Dermis microvascular lymphatic vessel endothelial cell (primary cell): Measurements from ENCODE around the gene ZNF202. TPM values are rescaled to one million over a fixed set of nuclear protein-coding genes. Genes with fewer than 3 reads are reported as not detected.
"Not testable (repeated sequence)": the region's sequence is repeated elsewhere in the genome, so short reads cannot be mapped to it uniquely, and the experiment has no call there.

Source experiments
- DNase-seq, 2 donors: peaks; one replicate each; pipeline versions ENCODE4 v3.0.0 to v3.0.0-alpha.2; 2010; ENCODE audit warnings: low read depth in 2 of 2
- total RNA-seq: library from RNA; depleted of rRNA; stranded (reverse); fragments of >200 nt; gene quantifications from 2 replicates; pipeline ENCODE4 v1.2.1, GENCODE V29; 2014

ZNF202 gene
- 3.6 and 5.4 TPM in 2 replicates for total RNA-seq

DNA sequence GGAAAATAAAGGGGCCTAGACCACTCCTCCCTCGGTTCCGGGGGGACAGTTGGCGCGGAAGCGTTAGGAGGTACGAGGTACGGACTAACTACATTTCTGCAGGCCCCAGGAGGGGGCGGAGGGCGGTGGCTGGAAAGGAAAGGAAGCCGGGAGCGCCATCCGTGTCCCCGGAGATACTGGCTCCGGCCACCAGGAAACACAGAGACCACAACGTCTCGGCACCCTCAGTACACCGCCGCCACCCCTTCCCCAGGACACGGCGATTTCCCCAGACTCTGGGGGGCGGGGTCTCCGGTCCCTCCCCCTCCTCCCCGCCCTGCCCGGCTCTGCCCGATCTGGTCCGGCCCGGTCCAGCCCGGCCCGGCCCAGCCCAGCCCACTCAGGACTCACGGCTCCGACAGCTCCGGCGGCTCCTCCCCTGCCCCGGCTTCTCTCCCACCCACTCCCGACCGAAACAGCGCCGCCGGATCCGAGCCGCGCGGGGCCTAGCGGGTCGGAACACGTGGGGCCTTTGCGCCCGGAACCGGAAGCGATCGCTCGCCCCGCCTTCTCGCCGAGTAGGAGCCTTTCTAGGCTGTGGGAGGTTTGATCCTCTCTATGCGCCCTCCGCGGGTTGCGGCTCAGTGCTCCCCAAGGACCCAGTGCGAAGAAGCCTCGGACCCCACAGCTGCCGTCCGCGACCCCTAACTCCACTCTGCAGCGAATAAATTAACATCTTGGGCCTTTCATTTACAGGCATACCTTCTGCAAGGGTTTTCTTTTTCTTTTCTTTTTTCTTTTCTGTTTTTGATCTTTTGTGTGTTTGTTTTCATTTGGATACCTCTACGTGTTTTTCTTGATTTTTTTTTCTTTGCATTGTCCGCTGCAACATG is at the start of gene ZNF202:
Gene ZNF202, minus strand, starts transcription at position 502 of the 872 bp plus-strand sequence. CDS start 10,772 bp downstream, outside the sequence.
- peak; percentile 75 to 92 for DNase-seq

DNA sequence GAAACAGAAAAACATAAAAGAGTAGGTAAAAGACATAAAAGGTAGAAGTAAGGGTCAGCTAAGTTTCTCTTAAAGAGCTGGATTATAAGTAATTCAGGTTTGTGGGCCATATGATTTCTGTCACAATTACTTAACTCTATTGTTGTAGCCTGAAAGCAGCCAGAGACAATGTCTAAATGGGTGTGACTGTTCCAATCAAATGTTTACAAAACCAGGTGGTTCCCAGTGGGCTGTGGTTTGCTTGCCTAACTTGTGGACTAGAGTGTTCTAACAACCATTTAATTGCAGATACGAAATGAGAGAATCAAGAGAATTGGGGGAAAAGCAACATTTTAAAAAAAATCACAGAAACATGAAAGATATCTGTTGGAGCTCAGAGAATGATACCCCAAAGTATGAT is 42.1 kb upstream of the ZNF202 start:
- DNase-seq, result no peak

DNA sequence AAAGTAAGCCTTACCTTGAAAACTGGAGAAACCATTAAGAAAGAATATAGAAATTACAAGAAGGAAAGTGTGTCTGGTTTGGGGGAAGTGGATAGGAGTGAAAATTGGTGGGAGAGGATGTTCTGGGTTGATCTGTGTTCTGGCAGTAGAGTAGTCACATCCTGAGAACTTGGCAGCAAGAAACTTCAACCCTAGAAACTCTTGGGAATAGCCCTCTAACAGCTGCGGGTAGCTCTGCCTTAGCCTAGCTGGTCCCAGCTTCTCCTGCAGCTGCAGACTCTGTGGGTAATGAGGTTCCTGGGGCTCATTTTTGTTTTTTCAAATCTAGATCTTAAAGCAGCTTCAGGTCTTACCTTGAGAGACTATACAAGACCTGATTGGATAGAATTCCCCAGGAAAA is 37.1 kb upstream of the ZNF202 start:
- no peak for DNase-seq

DNA sequence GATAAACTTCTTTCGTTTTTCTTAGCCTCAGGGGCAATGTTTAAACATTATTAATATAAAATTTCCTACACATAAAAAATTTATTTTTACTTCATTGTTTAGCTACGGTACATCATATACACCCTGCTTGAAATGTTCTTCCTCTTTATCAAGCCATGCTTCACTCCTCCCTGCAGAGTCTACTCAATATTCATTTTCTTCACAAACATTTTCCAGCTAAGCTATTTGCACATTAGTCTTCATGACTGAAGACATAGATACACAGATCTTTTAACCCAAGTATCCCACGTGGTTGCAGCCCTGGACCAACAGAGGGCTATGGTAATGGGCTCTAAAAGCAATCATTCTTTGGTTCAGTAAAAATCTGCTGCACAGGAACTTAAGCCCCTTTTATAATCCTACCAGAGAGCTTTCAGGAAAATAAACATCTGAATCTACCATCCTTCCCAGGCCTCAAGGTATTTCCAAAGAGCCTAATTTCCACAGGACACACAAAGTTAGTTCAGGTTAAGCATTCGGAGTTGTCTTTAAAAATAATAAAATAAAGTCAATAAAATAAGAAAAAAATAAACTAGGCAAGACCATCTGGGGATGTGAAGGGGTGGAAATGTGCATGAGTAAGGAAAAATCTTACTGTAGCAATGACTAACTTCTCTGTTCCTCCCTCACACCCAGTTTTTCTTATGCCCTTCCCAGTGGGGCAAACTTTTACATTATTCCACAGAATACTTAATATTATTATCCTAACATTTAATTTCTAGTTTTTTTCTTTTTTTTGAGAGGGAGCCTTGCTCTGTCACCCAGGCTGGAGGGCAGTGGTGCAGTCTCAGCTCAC is 34.5 kb upstream of the ZNF202 start:
- DNase-seq, result no peak

DNA sequence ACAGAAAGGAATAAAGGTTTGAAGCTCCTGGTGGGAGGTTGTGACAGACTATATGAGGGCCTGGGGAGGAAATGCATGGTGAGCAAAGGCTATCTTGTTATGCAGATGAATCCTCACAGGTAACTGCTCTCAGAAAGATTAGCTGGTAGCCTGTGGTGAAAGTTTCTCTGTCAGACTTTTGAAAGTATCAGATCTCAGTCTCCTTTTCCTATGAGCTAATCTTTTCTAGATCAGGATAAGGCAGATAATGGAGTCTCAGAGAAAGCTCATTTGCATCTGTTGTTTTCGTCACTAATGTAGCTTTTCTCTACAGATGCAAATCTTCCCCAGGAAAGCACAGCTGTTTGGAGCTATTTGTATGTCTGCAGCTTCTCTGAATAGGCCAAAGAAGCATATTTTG is 33.8 kb upstream of the ZNF202 start:
- no peak for DNase-seq

DNA sequence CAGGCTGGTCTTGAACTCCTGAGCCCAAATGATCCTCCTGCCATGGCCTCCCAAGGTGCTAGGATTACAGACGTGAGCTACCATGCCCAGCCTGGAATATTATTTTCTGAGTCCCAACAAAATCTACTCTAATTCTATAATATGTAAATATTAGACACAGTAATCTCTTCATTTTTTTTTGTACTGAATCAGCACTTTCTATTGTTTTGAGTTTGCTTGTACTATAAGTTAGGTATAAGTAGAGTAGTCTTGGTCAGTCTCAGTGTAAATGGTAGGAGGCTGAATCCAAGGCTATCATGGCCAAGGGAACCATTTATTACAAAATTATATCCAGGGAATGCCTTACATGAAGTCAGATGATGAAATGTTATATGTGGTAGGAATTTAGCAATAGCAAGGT is 32.5 kb upstream of the ZNF202 start:
- DNase-seq, result no peak

DNA sequence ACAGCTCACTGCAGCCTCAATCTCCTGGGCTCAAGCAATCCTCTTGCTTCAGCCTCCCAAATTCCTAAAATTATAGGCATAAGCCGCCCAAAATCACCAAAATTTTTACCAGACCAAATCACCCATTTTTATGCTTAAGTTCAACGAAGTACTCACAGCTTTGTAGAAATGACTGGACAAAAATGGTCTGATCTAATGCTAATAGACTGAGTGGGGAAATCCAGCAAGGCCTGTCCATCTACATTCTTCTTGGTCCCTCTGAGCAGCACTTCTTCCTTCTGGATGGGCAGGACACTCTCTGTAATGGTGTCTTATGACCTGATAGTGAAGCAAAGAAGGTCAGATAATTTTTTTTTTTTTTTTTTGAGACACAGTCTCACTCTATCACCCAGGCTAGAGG is 31.6 kb upstream of the ZNF202 start:
- DNase-seq, result no peak

DNA sequence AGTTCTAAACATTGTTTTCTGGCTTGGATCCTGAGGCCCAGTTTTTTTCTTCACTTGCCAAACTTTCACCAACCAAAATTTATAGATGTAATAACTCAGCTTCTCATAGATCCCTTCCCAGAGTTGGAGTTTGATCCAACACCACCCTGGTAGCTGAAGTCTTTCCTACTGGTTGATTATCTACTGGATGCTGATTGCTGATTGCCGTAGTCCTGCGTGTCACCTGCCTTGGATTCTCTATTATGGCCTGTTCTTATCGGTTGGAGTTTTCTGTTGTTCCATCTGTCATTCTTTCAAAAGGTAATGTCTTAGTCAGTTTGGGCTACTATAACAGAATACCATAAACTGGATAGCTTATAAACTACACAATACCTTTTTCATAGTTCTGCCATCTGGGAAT is 30.2 kb upstream of the ZNF202 start:
- DNase-seq, result no peak

DNA sequence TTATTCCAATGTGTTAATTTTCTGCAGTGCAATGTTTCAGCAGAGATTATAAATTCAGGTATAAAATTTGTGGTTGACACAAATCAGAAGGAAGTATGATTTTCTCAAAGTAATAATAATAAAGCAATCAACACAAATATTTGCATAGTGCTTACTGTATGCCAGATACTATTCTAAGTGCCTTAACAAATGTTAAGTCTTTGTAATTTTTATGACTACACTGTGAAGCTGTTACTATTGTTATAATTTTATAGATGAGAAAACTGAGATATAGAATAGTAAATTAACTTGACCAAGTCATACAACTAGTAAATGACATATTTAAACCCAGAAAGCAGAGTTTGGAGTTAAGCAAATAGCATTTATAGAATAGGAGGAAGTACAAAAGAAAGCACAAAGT is 29.3 kb upstream of the ZNF202 start:
- no peak for DNase-seq

DNA sequence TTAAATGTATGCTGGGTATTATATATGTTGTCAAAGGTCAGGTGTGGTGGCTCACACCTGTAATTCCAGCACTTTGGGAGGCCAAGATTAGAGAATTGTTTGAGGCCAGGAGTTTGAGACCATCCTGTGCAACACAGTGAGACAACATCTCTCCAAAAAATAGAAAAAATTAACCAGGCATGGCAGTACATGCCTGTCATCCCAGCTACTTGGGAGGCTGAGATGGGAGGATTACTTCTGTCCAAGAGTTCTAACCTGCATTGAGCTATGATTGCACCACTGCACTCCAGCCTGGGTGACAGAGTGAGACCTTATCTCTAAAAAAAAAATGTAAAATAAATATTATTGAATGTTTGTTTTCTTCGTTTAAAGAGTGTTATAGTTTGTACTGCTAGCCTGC is 24.1 kb upstream of the ZNF202 start:
- no peak for DNase-seq

DNA sequence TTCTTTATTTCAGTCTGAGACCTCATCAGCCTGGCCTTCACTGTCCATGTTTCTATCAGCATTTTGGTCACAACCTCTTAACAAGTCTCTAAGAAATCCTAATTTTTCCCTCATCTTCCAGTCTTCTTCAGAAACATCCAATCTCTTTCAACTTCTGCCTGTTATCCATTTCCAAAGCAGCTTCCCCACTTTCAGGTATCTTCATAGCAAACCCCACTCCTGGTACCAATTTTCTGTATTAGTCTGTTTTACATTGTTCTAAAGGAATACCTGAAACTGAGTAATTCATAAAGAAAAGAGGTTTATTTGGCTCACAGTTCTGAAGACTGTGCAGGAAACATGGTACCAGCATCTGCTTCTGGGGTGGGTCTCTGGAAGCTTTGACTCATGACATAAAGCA is 21.0 kb upstream of the ZNF202 start:
- no peak for DNase-seq

DNA sequence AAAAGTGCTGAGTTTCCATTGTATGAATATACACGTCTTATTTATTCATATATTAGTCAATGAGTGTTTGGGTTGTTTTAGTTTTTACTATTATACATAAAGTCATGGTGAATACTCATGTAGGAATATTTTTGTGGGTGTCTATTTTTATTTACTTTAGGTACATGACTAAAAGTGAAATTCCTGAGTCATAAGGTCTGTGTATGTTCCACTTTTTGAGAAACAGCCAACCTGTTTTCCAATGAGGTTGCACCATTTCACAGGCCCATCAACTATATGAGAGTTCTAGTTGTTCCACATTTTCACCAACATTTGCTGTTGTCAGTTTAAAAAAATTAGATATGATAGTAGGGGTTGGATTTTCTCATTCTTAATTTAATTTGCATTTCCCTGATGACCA is 19.4 kb upstream of the ZNF202 start:
- no peak for DNase-seq

DNA sequence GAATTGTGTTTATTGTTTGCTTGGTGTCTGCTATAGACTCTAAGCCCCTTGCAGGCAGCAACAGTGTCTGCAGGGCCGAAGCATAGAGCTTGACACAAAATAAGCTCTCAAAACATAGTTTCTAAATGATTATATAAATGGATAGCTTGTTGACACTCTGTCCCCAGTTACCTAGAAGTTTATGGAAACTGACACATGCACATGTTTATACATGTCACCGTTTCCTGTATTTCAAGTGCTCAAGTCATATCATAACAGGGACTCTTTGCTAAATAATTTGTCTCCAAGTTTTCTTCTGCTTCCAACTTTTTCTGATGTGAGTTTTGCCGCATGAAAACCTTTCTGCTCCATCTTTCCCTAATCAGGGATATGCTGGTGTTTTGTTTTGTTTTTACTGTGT is 16.5 kb upstream of the ZNF202 start:
- no peak for DNase-seq

DNA sequence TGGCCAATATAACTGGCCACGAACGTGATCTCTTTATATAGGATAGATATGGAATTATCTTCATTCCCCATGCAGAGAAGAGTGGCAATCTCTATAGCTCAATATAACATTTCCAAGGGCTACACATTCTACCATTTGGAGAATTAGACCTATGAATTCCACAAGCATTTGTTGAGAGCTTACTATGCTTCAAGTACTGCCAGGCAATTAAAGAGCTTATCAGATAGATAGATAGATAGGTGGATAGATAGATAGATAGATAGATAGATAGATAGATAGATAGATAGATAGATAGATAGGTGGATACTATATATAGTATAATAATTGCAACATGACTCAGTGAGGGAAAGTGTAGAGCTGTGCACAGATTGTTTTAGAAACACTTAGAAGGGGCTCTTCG is 14.4 kb upstream of the ZNF202 start:
- DNase-seq, result no peak

DNA sequence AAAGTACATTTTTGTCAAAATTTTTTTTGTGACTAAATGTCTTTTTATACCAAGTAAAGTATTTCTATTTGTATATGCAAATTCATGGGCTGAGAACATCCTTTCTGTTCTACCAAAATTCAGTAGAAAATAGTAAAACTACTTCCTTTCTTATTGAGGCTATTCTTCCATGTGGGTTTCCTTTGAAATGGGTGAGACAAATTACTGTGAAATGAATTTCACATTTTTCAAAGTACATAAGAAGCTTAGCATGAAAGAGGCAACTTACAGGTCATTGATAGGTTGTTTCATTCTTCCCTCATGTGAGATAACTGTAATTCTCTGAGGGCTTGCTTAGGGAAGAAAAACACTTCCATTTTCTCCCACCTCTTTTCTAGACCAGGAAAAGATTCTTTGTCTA is 13.9 kb upstream of the ZNF202 start:
- no peak for DNase-seq

DNA sequence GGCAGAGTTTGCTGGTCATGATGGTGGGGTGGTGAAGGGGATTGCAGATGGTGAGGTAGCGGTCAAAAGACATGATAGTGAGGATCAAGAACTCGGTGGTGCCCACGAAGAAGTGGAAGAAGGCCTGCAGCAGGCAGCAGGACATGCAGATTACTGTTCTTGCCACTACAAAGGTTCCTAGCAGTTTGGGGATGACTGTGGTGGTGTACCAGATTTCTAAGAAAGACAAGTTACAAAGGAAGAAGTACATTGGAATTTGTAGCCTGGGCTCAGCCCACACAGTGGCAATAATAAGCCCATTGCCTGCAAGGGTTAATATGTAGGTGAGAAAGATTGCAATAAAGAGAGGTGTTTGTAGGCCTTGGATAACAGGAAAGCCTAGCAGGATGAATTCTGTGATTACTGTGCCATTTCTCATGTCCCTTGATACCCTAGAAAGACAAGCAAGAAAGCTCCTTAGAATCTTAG is 12.7 kb upstream of the ZNF202 start, which contains the start of gene OR6X1:
Gene OR6X1, minus strand, starts transcription at position 418 of the 468 bp plus-strand sequence. Its CDS starts 0 bp downstream, at position 418.
- no peak for DNase-seq

DNA sequence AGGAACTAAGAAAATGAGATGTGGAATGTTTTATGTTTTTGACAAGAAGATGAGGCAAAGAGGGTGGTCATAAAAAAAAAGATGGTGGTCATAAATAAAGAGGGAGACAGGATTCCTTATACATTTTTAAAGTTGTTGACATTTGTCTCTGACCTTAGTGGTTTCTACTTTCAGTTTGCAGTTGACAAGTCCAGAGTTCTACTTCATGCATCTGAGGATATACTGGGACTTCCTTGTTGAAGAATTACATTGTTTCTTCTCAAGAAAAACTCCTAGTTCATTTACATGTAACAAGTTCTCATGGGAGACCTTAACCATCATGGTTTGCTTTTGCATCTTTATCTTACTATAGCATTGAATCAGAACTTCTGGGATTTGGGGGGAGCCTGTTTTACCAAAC is 11.7 kb upstream of the ZNF202 start:
- DNase-seq, result no peak

DNA sequence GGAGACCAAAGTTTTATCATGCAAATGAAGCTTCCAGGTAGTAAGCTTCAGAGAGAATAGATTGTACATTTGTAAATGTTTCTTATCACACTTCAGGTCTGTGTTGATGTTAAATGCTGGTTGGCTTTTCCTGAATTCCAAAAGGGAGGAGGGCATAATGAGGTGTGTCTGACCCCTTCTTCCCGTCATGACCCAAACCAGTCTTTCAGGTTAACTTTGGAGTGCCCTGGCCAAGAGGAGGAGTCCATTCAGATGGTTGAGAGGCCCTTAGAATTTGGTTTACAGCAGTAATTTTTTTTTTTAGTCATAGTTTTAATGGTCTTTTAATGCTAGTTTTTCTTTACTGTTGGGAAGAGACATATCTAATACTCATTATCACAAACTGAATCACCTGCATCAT is 10.3 kb upstream of the ZNF202 start:
- no peak for DNase-seq

DNA sequence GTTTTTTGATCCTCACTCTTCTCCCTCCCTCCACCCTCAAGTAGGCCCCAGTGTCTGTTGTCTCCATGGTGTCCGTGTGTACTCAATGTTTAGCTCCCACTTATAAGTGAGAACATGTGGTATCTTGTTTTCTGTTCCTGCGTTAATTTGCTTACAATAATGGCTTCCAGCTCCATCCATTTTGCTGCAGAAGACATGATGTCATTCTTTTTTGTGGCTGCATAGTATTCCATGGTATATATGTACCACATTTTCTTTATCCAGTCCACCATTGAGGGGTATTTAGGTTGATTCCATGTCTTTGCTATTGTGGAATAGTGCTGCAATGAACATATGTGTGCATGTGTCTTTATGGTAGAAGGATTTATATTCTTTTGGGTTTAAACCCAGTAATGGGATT is 6.9 kb upstream of the ZNF202 start:
- DNase-seq, result not testable (repeated sequence)

DNA sequence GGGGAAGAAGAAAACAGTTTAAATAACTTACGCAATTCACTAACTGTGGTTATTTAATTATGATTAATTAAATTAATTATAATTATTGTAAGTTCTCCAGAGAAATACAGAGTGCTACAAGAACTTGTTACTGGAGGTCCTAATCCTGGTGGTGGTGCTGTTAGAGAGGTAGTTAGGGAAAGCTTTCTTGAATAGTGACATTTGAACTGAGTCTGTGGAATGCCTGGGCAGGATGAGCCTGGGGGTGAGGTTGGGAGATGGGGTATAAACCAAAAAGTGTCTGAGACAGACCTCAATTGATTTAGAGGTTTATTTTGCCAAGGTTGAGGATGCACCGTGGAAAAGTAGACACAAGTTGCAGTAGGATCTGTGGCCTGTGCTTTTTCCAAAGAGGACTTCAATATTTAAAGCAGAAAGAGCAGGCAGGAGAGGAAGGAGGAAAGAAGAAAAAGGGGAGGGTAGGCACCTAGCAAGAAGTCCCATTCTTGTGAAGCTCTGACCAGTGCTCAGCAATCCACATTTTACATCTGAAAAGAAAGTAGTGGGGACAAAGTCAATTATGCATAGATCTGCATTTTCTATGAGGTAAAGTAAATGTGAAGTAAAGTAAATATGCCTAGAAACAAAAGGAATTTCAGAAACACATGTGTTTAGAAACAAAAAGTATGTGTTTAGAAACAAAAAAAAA is 4.4 kb upstream of the ZNF202 start:
- DNase-seq, result no peak

DNA sequence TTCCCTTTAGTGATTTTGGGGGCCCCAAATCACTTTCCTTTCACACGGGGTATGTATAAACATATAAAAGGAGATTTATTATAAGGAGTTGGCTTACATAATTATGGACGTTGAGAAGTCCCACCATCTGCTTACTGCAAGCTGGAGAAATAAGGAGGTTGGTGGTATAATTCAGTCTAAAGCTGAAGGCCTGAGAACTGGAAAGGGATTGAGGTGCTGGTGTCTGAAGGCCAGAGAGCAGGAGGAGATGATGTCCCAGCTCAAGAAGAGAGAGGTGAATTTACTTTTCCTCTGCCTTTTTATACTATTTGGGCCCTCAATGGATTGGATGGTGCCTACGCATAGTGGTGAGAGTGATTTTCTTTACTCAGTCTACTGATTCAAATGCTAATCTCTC is 1.3 kb upstream of the ZNF202 start:
- DNase-seq, result no peak
